KMS-11 (cell line): ENCODE data around the gene MYO1A.

Experiments used
- H2AFZ ChIP-seq: fragments of 200-600 bp; sonication (generic); 2 replicates; pipeline ENCODE4 v1.6.1; 2016; ENCODE audit warnings: antibody characterized with exemption, mixed run types, low read depth
- H3K27ac ChIP-seq: fragments of 200-600 bp; sonication (generic); 2 replicates; pipeline ENCODE4 v1.6.1; 2016; ENCODE audit warnings: mild to moderate bottlenecking, mixed run types
- H3K27me3 ChIP-seq: fragments of 200-600 bp; sonication (generic); 2 replicates; pipeline ENCODE4 v1.6.1; 2017; ENCODE audit warnings: mild to moderate bottlenecking, low read depth, mixed run types, moderate library complexity; ENCODE audit not compliant: insufficient read depth
- H3K36me3 ChIP-seq: fragments of 200-600 bp; sonication (generic); 2 replicates; pipeline ENCODE4 v1.6.1; 2017; ENCODE audit warnings: mild to moderate bottlenecking, mixed run types; ENCODE audit not compliant: insufficient read depth
- H3K4me1 ChIP-seq: fragments of 200-600 bp; sonication (generic); 2 replicates; pipeline ENCODE4 v1.6.1; 2016; ENCODE audit warnings: mild to moderate bottlenecking, low read depth, mixed run types; ENCODE audit not compliant: poor library complexity, severe bottlenecking
- H3K4me2 ChIP-seq: fragments of 200-600 bp; sonication (generic); 2 replicates; pipeline ENCODE4 v1.7.0; 2016; ENCODE audit warnings: mild to moderate bottlenecking, mixed run types
- H3K4me3 ChIP-seq: fragments of 200-600 bp; sonication (generic); IDR thresholded peaks from 2 replicates; pipeline ENCODE4 v1.6.1; 2017; ENCODE audit warnings: low read depth, low read length, mixed read lengths; ENCODE audit not compliant: insufficient read depth
- H3K79me2 ChIP-seq: fragments of 200-600 bp; sonication (generic); 2 replicates; pipeline ENCODE4 v1.6.1; 2016; ENCODE audit warnings: low read depth, mixed run types; ENCODE audit not compliant: insufficient read depth
- H3K9ac ChIP-seq: fragments of 200-600 bp; sonication (generic); 2 replicates; pipeline ENCODE4 v1.6.1; 2016; ENCODE audit warnings: mild to moderate bottlenecking, mixed run types
- H4K20me1 ChIP-seq: fragments of 200-600 bp; sonication (generic); 2 replicates; pipeline ENCODE4 v1.6.1; 2016; ENCODE audit warnings: mild to moderate bottlenecking, mixed run types; ENCODE audit not compliant: insufficient read depth
- TF ChIP-seq, protein P1 (sequence below): fragments of 200-600 bp; sonication (generic); conservative IDR thresholded peaks from 2 replicates; pipeline ENCODE4 v1.6.1; 2017; ENCODE audit warnings: low read depth, mild to moderate bottlenecking, antibody characterized with exemption, low read length, moderate library complexity, mixed read lengths

Gene MYO1A

GRCh38 chr12:57042695-57043094 is 7.2 kb downstream of the MYO1A start:
- no peak overlapping the region for H3K4me2 ChIP-seq
- H3K4me1 ChIP-seq, result no peaks in the 10 kb centered on the region
- H3K79me2 ChIP-seq, result no peaks in the 10 kb centered on the region
- H3K36me3 ChIP-seq, result no peaks in the 10 kb centered on the region
- H3K27ac ChIP-seq, result no peak overlapping the region
- H2AFZ ChIP-seq, result no peak overlapping the region
- no peak overlapping the region for H3K4me3 ChIP-seq
- no peaks in the 10 kb centered on the region for H4K20me1 ChIP-seq
- H3K9ac ChIP-seq, result no peak overlapping the region
- TF ChIP-seq, protein P1, sequence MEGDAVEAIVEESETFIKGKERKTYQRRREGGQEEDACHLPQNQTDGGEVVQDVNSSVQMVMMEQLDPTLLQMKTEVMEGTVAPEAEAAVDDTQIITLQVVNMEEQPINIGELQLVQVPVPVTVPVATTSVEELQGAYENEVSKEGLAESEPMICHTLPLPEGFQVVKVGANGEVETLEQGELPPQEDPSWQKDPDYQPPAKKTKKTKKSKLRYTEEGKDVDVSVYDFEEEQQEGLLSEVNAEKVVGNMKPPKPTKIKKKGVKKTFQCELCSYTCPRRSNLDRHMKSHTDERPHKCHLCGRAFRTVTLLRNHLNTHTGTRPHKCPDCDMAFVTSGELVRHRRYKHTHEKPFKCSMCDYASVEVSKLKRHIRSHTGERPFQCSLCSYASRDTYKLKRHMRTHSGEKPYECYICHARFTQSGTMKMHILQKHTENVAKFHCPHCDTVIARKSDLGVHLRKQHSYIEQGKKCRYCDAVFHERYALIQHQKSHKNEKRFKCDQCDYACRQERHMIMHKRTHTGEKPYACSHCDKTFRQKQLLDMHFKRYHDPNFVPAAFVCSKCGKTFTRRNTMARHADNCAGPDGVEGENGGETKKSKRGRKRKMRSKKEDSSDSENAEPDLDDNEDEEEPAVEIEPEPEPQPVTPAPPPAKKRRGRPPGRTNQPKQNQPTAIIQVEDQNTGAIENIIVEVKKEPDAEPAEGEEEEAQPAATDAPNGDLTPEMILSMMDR, result no peak
- H3K27me3 ChIP-seq, result peaks cover 5% of the 10 kb centered on the region; the same call in 1 of the 2 replicates

GRCh38 chr12:57040750-57041149 is 9.2 kb downstream of the MYO1A start:
- no peak overlapping the region for H3K27ac ChIP-seq
- H3K4me2 ChIP-seq, result no peak overlapping the region
- H3K9ac ChIP-seq, result no peak overlapping the region
- H3K4me1 ChIP-seq, result no peaks in the 10 kb centered on the region
- H3K27me3 ChIP-seq, result no peaks in the 10 kb centered on the region; the same call in 1 of the 2 replicates
- no peak overlapping the region for H3K4me3 ChIP-seq
- H3K79me2 ChIP-seq, result no peaks in the 10 kb centered on the region
- TF ChIP-seq, protein P1, result no peak
- H4K20me1 ChIP-seq, result no peaks in the 10 kb centered on the region
- no peaks in the 10 kb centered on the region for H3K36me3 ChIP-seq
- H2AFZ ChIP-seq, result no peak overlapping the region

DNA sequence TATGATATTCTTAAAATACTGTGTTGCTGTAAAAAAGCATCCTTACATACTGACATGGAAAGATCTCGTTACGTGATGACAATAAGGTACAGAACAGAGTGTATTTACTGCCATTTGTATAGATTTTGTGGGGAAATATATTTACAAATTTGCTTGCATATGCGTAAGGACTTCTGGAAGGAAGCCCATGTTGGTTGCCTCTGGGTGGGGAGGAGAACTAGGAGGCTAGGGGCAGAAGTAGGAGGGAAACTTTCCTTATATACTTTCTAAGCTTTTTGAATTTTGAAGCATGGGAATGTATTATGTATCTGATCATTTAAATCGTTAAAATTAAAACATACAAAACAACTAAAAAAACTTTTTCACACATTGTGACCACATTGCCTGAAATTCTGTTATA is 9.7 kb downstream of the MYO1A start:
- no peak overlapping the region for H3K27ac ChIP-seq
- no peaks in the 10 kb centered on the region for H4K20me1 ChIP-seq
- H3K36me3 ChIP-seq, result no peaks in the 10 kb centered on the region
- H3K4me2 ChIP-seq, result no peak overlapping the region
- no peaks in the 10 kb centered on the region for H3K4me1 ChIP-seq
- no peaks in the 10 kb centered on the region; the same call in 1 of the 2 replicates for H3K27me3 ChIP-seq
- H3K79me2 ChIP-seq, result no peaks in the 10 kb centered on the region
- no peak overlapping the region for H3K9ac ChIP-seq
- TF ChIP-seq, protein P1, result no peak
- no peak overlapping the region for H3K4me3 ChIP-seq
- no peak overlapping the region for H2AFZ ChIP-seq

GRCh38 chr12:57039016-57039798 is 10.7 kb downstream of the MYO1A start:
- Histone ChIP-seq H3K36me3 (no peaks in the 10 kb centered on the region), H3K9ac (no peak overlapping the region), H3K4me1 (no peaks in the 10 kb centered on the region), H3K4me3 (no peak overlapping the region), H3K4me2 (no peak overlapping the region), H3K27me3 (no peaks in the 10 kb centered on the region; the same call in 1 of the 2 replicates), H4K20me1 (no peaks in the 10 kb centered on the region), H2AFZ (no peak overlapping the region), H3K27ac (no peak overlapping the region), H3K79me2 (no peaks in the 10 kb centered on the region)
- TF ChIP-seq, protein P1, result no peak
